H9 (cell line): Measurements from ENCODE around the gene FCN1. TPM values are rescaled to one million over a fixed set of nuclear protein-coding genes. Genes with fewer than 3 reads are reported as not detected.

Experiments used
- DNase-seq: peaks from one replicate; pipeline ENCODE4 v3.0.0-alpha.2; 2017
- H2AFZ ChIP-seq: one replicate; pipeline ENCODE4 v1.6.1; 2013; ENCODE audit warnings: mild to moderate bottlenecking, low read length, control low read depth, moderate library complexity
- H2AK5ac ChIP-seq: 2 replicates; pipeline ENCODE4 v1.6.1; 2013; ENCODE audit warnings: low read length, control low read depth, mixed read lengths; ENCODE audit not compliant: insufficient read length
- H2BK120ac ChIP-seq: one replicate; pipeline ENCODE4 v1.6.1; 2013; ENCODE audit warnings: low read depth, mild to moderate bottlenecking, low read length, control low read depth, inconsistent platforms; ENCODE audit not compliant: poor library complexity, severe bottlenecking
- H2BK12ac ChIP-seq: 2 replicates; pipeline ENCODE4 v1.6.1; 2013; ENCODE audit warnings: low read length, control low read depth, mixed read lengths, low read depth; ENCODE audit not compliant: insufficient read length
- H2BK15ac ChIP-seq: 2 replicates; pipeline ENCODE4 v1.6.1; 2013; ENCODE audit warnings: low read depth, low read length, control low read depth
- H2BK20ac ChIP-seq: one replicate; pipeline ENCODE4 v1.6.1; 2013; ENCODE audit warnings: low read depth, mild to moderate bottlenecking, low read length, control low read depth, inconsistent platforms; ENCODE audit not compliant: poor library complexity, severe bottlenecking
- H2BK5ac ChIP-seq: 2 replicates; pipeline ENCODE4 v1.6.1; 2013; ENCODE audit warnings: low read length, control low read depth, mixed read lengths; ENCODE audit not compliant: insufficient read length
- H3K14ac ChIP-seq: 2 replicates; pipeline ENCODE4 v1.6.1; 2013; ENCODE audit warnings: low read length, control low read depth; ENCODE audit not compliant: insufficient read depth
- H3K18ac ChIP-seq: 2 replicates; pipeline ENCODE4 v1.6.1; 2013; ENCODE audit warnings: low read depth, mild to moderate bottlenecking, mixed read lengths, low read length, control low read depth; ENCODE audit not compliant: insufficient read length
- H3K23ac ChIP-seq: 2 replicates; pipeline ENCODE4 v1.6.1; 2013; ENCODE audit warnings: low read length, control low read depth, mixed read lengths, low read depth; ENCODE audit not compliant: insufficient read length
- H3K23me2 ChIP-seq: 2 replicates; pipeline ENCODE4 v1.6.1; 2013; ENCODE audit warnings: low read depth, mild to moderate bottlenecking, mixed read lengths, low read length, control low read depth; ENCODE audit not compliant: insufficient read length, poor library complexity, severe bottlenecking
- H3K27ac ChIP-seq: 2 replicates; pipeline ENCODE4 v1.5.1; 2013; ENCODE audit warnings: low read length, control low read depth, mixed read lengths, low read depth; ENCODE audit not compliant: insufficient read length
- H3K27me3 ChIP-seq: 2 replicates; pipeline ENCODE4 v1.6.1; 2013; ENCODE audit warnings: low read length, control low read depth, inconsistent platforms; ENCODE audit not compliant: insufficient read depth
- H3K4ac ChIP-seq: 2 replicates; pipeline ENCODE4 v1.6.1; 2013; ENCODE audit warnings: low read depth, mild to moderate bottlenecking, control low read depth, inconsistent platforms, low read length, moderate library complexity
- H3K4me1 ChIP-seq: 2 replicates; pipeline ENCODE4 v1.6.1; 2013; ENCODE audit warnings: low read length, control low read depth, inconsistent platforms; ENCODE audit not compliant: insufficient read depth
- H3K4me2 ChIP-seq: 2 replicates; pipeline ENCODE4 v1.6.1; 2013; ENCODE audit warnings: low read length, control low read depth, mixed read lengths; ENCODE audit not compliant: insufficient read length, insufficient read depth
- H3K56ac ChIP-seq: 2 replicates; pipeline ENCODE4 v1.6.1; 2013; ENCODE audit warnings: low read depth, mild to moderate bottlenecking, mixed read lengths, low read length, control low read depth; ENCODE audit not compliant: insufficient read length
- H3K79me1 ChIP-seq: 2 replicates; pipeline ENCODE4 v1.6.1; 2013; ENCODE audit warnings: low read depth, mild to moderate bottlenecking, moderate library complexity, low read length, control low read depth, inconsistent platforms; ENCODE audit not compliant: insufficient read depth, poor library complexity, severe bottlenecking
- H3K79me2 ChIP-seq: 2 replicates; pipeline ENCODE4 v1.6.1; 2013; ENCODE audit warnings: low read length, control low read depth, inconsistent platforms; ENCODE audit not compliant: insufficient read depth
- H3K9ac ChIP-seq: 2 replicates; pipeline ENCODE4 v1.6.1; 2013; ENCODE audit warnings: low read length, control low read depth, mixed read lengths; ENCODE audit not compliant: insufficient read length; ENCODE audit errors: extremely low read depth
- H3K9me3 ChIP-seq: one replicate; pipeline ENCODE4 v1.6.1; 2013; ENCODE audit warnings: low read depth, low read length, inconsistent platforms; ENCODE audit not compliant: control insufficient read depth
- H3T11ph ChIP-seq: one replicate; pipeline ENCODE4 v1.6.1; 2013; ENCODE audit warnings: mild to moderate bottlenecking, low read length, control low read depth, inconsistent platforms
- H4K20me1 ChIP-seq: one replicate; pipeline ENCODE4 v1.6.1; 2013; ENCODE audit not compliant: control insufficient read depth, insufficient read length, insufficient read depth
- H4K5ac ChIP-seq: 2 replicates; pipeline ENCODE4 v1.6.1; 2013; ENCODE audit warnings: low read depth, mild to moderate bottlenecking, mixed read lengths, low read length, control low read depth; ENCODE audit not compliant: insufficient read length
- H4K8ac ChIP-seq: replicated peaks from 2 replicates; pipeline ENCODE4 v1.6.1; 2013; ENCODE audit warnings: low read length, control low read depth, mixed read lengths, low read depth; ENCODE audit not compliant: insufficient read length
- H4K91ac ChIP-seq: 2 replicates; pipeline ENCODE4 v1.6.1; 2013; ENCODE audit warnings: low read depth, mild to moderate bottlenecking, moderate library complexity, mixed read lengths, low read length, control low read depth; ENCODE audit not compliant: insufficient read length
- H3K27ac Mint-ChIP-seq, 3 experiments: 2 replicates in 2 of 3; 3 replicates in 1 of 3; pipeline ENCODE4 v1.8.0; 2020 to 2021; ENCODE audit warnings: mixed read lengths in 3 of 3, mild to moderate bottlenecking in 1 of 3, moderate library complexity in 1 of 3
- H3K27me3 Mint-ChIP-seq: 2 replicates; pipeline ENCODE4 v1.8.0; 2021; ENCODE audit warnings: low read depth, mild to moderate bottlenecking, moderate library complexity, mixed read lengths
- H3K36me3 Mint-ChIP-seq, 3 experiments: 2 replicates in 2 of 3; 3 replicates in 1 of 3; pipeline ENCODE4 v1.8.0; 2020 to 2021; ENCODE audit warnings: low read depth in 3 of 3, mixed read lengths in 3 of 3; ENCODE audit not compliant: insufficient read depth in 1 of 3
- H3K4me1 Mint-ChIP-seq, 2 experiments: 2 replicates each; pipeline ENCODE4 v1.8.0; 2020; ENCODE audit warnings: mixed read lengths in 2 of 2
- H3K4me3 Mint-ChIP-seq, 2 experiments: 2 replicates in 1 of 2; 3 replicates in 1 of 2; pipeline ENCODE4 v1.8.0; 2020 to 2021; ENCODE audit warnings: mild to moderate bottlenecking in 2 of 2, mixed read lengths in 2 of 2, moderate library complexity in 1 of 2
- H3K9me3 Mint-ChIP-seq, 2 experiments: 2 replicates in 1 of 2; 3 replicates in 1 of 2; pipeline ENCODE4 v1.8.0; 2020; ENCODE audit warnings: mild to moderate bottlenecking in 2 of 2, mixed read lengths in 2 of 2, moderate library complexity in 1 of 2
- WGBS: extraction: QIAGEN DNeasy Blood & Tissue Kit; methylation state at CpG from one replicate; pipeline ENCODE4 v1.1.7; 2013; ENCODE audit warnings: missing lambda C conversion rate, low lambda C conversion rate, mixed read lengths; ENCODE audit not compliant: insufficient read length; ENCODE audit errors: extremely low coverage; 5-methylcytosine and 5-hydroxymethylcytosine counted together
- total RNA-seq: library from RNA; stranded (reverse); gene quantifications from 2 replicates; pipeline ENCODE4 v1.2.1, GENCODE V29; 2021
- TF ChIP-seq, protein P1 (sequence below): fragments of 200-600 bp; sonication (generic); conservative IDR thresholded peaks from 3 replicates; pipeline ENCODE4 v1.8.0; 2021; ENCODE audit warnings: antibody characterized with exemption, mild to moderate bottlenecking

FCN1 gene
- total RNA-seq, 1 experiment from 2014 or later = not detected

- no peaks in the 10 kb centered on the region for H3K9me3 ChIP-seq
- H3T11ph ChIP-seq = no peak overlapping the region
- H3K9ac ChIP-seq = no peak overlapping the region
- no peak overlapping the region for H2AFZ ChIP-seq
- DNase-seq = no peak
- H3K9me3 Mint-ChIP-seq = no peaks in the 10 kb centered on the region; a peak in 1 of 5 replicates
- H2BK15ac ChIP-seq = no peak overlapping the region
- H2AK5ac ChIP-seq = no peak overlapping the region
- H3K4me2 ChIP-seq = no peak overlapping the region
- no peaks in the 10 kb centered on the region for H3K36me3 Mint-ChIP-seq
- no peaks in the 10 kb centered on the region for H3K4me1 ChIP-seq
- no peaks in the 10 kb centered on the region; the same call in 1 of the 2 replicates for H3K27me3 ChIP-seq
- no peak overlapping the region for H2BK5ac ChIP-seq
- no peak overlapping the region for H4K5ac ChIP-seq
- TF ChIP-seq, protein P1, sequence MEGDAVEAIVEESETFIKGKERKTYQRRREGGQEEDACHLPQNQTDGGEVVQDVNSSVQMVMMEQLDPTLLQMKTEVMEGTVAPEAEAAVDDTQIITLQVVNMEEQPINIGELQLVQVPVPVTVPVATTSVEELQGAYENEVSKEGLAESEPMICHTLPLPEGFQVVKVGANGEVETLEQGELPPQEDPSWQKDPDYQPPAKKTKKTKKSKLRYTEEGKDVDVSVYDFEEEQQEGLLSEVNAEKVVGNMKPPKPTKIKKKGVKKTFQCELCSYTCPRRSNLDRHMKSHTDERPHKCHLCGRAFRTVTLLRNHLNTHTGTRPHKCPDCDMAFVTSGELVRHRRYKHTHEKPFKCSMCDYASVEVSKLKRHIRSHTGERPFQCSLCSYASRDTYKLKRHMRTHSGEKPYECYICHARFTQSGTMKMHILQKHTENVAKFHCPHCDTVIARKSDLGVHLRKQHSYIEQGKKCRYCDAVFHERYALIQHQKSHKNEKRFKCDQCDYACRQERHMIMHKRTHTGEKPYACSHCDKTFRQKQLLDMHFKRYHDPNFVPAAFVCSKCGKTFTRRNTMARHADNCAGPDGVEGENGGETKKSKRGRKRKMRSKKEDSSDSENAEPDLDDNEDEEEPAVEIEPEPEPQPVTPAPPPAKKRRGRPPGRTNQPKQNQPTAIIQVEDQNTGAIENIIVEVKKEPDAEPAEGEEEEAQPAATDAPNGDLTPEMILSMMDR = no peak
- H4K8ac ChIP-seq = no peak overlapping the region
- H2BK12ac ChIP-seq = no peak overlapping the region
- H3K56ac ChIP-seq = no peak overlapping the region
- no peaks in the 10 kb centered on the region for H3K79me2 ChIP-seq
- H3K23me2 ChIP-seq = no peaks in the 10 kb centered on the region
- H3K4me1 Mint-ChIP-seq = peaks cover 25 to 33% of the 10 kb centered on the region in 2 experiments
- H2BK20ac ChIP-seq = no peak overlapping the region
- H3K4me3 Mint-ChIP-seq = no peak overlapping the region
- no peak overlapping the region for H4K91ac ChIP-seq
- no peaks in the 10 kb centered on the region for H4K20me1 ChIP-seq
- WGBS = no CpG with 5 or more reads among the region's 27 CpGs
- no peak overlapping the region for H3K18ac ChIP-seq
- H3K23ac ChIP-seq = no peak overlapping the region
- H3K27ac ChIP-seq = no peak overlapping the region
- no peak overlapping the region for H3K14ac ChIP-seq
- no peak overlapping the region for H3K4ac ChIP-seq
- H3K27ac Mint-ChIP-seq = no peak overlapping the region; a peak in 1 of 7 replicates
- no peak overlapping the region for H2BK120ac ChIP-seq
- no peaks in the 10 kb centered on the region for H3K79me1 ChIP-seq
- H3K27me3 Mint-ChIP-seq = peaks cover 17% of the 10 kb centered on the region
These were observed 22.8 kb upstream of the FCN1 start for GRCh38 chr9:134940236-134941208.
